Measurements from ENCODE around the gene FRMD5.
A peak's percentile ranks its signal among the peaks of the same experiment; 100 is the strongest.
"Not testable (repeated sequence)": the region's sequence is repeated elsewhere in the genome, so short reads cannot be mapped to it uniquely, and the experiment has no call there.

FRMD5 gene

DNA sequence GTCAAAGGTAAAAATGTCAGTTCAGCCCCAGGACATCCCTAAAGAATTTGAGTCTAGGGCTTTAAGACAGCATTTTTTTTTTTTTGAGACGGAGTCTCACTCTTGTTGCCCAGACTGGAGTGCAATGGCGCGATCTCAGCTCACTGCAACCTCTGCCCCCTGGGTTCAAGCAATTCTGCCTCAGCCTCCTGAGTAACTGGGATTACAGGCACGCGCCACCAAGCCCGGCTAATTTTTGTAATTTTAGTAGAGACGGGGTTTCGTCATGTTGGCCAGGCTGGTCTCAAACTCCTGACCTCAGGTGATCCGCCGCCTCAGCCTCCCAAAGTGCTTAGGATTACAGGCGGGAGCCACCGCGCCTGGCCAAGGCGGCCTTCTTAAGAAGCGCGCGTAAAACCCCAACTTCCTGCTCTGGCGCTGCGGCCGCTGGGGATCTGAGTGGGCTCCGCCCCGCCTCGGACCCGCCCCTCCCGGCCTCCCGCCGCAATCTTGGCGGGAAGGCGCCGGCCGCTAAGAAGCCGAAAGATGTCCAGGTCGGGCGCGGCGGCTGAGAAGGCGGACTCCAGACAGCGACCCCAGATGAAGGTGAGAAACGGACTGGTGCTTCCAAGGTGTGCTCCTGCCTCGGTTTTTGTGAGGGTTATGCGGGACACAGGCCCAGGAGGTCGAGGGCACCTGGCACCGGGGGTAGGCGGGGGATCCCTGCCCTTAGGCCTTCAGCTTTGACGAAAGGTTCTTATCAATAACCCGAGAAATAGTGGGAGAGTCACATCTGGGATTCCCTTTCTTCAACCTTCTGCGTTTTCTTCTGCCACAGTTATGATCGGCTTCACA is 368.3 kb downstream of the FRMD5 start, which contains the start of gene WDR76:
Gene WDR76, plus strand, starts transcription at position 495 of the 834 bp plus-strand sequence. Its CDS starts 31 bp downstream, at position 526.
- peak; percentile 26 for DNase-seq

GRCh38 chr15:43826029-43826507 is 369.0 kb downstream of the FRMD5 start:
- DNase-seq: no peak

GRCh38 chr15:43825305-43825704 is 369.8 kb downstream of the FRMD5 start:
- DNase-seq: not testable (repeated sequence)

DNA sequence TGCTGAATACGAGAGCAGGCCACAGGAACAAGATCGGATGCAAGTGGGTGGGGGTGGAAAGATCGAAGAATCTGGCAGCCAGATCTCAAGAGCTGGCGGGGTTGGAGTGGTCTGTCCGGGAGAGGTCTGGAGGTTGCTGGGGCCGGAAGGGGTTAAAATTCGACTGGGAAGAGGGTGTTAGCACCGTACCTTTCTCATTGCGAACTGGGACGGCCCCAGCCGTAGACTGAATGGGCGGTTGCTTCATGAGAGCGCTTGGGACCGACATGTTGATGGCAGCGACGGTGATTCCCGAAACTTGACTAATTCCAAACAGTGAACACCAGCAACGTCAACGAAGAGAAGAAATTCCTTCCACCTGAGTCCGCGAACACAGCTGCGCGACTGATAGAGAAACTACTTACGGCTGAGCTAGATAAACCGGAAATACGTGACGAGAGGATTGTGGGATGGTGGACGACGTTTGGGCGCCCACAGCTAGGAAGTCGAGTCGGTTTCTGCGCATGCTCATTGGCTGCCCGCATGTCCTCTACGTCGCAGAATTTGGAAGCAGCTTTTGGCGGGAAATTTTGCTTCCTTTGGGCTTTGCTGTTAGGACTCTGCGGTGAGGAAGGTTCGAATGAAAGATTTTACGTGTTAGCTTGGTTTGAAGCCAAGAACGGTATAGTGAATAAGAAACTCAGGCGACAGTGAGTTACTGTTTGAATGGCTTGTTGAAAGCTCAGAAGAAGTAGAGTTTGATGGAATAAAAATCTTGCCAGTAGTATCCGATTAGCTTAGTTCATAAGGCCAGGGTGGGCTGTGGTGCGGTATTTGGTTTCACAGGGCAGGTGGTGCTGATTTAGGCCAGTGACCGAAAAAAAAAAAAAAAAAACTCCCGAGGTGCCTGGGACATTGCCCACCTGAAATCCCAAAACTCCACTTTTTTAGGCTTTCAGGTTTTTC is 370.5 kb downstream of the FRMD5 start, which contains the start of gene MFAP1:
Gene MFAP1, minus strand, starts transcription at position 389 of the 945 bp plus-strand sequence. Its CDS starts 121 bp downstream, at position 268.
- peak; percentile 88 for DNase-seq

DNA sequence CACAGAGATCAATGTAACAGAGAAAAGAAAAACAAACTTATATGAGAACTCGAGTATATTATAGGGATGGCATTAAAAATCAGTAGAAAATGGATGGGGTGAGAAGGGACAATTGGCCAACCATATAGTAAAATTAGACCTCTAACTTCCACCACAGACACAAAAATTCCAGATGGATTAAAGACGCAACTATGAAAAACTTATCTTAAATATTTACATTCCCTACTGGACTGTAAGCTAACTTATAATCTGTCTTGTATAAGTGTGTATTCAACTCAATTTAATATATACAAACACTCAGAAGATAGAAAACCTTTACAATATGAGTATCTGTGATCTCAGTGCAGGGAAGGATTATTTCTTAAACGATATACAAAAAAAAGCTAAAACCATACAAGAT is 373.6 kb downstream of the FRMD5 start:
- DNase-seq: no peak
